ENCODE measurements around the gene GAST.
A peak's percentile ranks its signal among the peaks of the same experiment; 100 is the strongest.
"Not testable (repeated sequence)": the region's sequence is repeated elsewhere in the genome, so short reads cannot be mapped to it uniquely, and the experiment has no call there.

Gene GAST

DNA sequence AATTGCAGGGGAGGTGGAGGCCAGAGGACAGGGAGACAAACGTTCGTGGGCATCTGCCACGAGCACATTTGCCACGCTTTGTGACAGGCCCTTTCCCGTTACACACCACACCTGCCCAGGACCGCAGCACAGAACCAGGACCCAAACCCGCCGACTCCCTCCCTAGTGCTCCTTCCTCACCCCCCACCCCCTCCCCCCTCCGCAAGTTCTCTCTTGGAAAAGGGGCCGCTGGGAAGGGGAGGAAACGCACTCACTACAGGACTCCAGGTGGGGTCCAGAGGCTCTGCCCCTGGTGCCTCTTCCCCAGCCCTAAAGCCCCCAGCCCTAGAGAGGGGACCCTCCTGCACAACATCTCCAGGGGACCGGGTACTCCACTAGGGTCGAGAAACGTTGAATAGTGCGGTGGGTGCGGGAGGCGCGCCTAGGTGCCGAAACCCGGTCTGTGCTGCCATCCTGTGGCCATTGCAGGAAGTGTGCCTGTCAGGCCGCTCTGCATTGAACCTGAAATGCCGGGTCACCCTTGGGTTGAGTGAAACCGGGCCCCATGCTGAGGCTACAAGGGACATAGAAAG, 45.3 kb upstream of the GAST start:
- TF ChIP-seq, protein P1, sequence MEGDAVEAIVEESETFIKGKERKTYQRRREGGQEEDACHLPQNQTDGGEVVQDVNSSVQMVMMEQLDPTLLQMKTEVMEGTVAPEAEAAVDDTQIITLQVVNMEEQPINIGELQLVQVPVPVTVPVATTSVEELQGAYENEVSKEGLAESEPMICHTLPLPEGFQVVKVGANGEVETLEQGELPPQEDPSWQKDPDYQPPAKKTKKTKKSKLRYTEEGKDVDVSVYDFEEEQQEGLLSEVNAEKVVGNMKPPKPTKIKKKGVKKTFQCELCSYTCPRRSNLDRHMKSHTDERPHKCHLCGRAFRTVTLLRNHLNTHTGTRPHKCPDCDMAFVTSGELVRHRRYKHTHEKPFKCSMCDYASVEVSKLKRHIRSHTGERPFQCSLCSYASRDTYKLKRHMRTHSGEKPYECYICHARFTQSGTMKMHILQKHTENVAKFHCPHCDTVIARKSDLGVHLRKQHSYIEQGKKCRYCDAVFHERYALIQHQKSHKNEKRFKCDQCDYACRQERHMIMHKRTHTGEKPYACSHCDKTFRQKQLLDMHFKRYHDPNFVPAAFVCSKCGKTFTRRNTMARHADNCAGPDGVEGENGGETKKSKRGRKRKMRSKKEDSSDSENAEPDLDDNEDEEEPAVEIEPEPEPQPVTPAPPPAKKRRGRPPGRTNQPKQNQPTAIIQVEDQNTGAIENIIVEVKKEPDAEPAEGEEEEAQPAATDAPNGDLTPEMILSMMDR (IDR thresholded peaks at IDR 0.05; ENCODE audit: insufficient read depth, low read depth, low read length, missing control alignments), result peak; percentile 91
- peak; percentile 92 for DNase-seq (ENCODE audit: low read depth)
- peak overlapping the region; percentile 55 for H3K4me3 ChIP-seq (ENCODE audit: low read depth, low read length)

- TF ChIP-seq, protein P1 (IDR thresholded peaks at IDR 0.05; ENCODE audit: insufficient read depth, low read depth, low read length, missing control alignments), result no peak
- H3K4me3 ChIP-seq (ENCODE audit: low read depth, low read length), result peak overlapping the region; percentile 55
- no peak for DNase-seq (ENCODE audit: low read depth)
These were observed 44.7 kb upstream of the GAST start for GRCh38 chr17:41667280-41668041.

DNA sequence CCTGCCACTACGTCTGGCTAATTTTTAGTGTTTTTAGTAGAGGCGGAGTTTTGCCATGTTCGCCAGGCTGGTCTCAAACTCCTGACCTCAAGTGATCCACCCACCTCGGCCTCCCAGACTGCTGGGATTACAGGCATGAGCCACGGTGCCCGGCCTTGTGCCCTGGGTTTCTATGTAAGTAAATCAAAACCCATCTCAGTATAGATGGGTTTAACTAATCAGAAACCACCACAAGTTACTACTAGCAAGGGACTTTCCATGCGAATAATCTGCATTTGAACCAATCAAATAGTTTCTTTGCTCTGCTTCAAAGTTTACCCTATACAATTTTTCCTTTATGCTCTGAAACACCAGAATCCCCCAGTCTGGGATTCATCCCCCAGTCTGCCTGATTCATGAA, 40.0 kb upstream of the GAST start:
- TF ChIP-seq, protein P1 (IDR thresholded peaks at IDR 0.05; ENCODE audit: insufficient read depth, low read depth, low read length, missing control alignments), result no peak
- H3K4me3 ChIP-seq (ENCODE audit: low read depth, low read length), result no peak overlapping the region
- no peak for DNase-seq (ENCODE audit: low read depth)

GRCh38 chr17:41675157-41676057, 36.7 kb upstream of the GAST start:
- H3K4me3 ChIP-seq (ENCODE audit: low read depth, low read length); DNase-seq (ENCODE audit: low read depth): not testable (repeated sequence)

GRCh38 chr17:41676058-41676419, 36.1 kb upstream of the GAST start:
- DNase-seq (ENCODE audit: low read depth), result no peak
- H3K4me3 ChIP-seq (ENCODE audit: low read depth, low read length), result no peak overlapping the region
- TF ChIP-seq, protein P1 (IDR thresholded peaks at IDR 0.05; ENCODE audit: insufficient read depth, low read depth, low read length, missing control alignments), result no peak

DNA sequence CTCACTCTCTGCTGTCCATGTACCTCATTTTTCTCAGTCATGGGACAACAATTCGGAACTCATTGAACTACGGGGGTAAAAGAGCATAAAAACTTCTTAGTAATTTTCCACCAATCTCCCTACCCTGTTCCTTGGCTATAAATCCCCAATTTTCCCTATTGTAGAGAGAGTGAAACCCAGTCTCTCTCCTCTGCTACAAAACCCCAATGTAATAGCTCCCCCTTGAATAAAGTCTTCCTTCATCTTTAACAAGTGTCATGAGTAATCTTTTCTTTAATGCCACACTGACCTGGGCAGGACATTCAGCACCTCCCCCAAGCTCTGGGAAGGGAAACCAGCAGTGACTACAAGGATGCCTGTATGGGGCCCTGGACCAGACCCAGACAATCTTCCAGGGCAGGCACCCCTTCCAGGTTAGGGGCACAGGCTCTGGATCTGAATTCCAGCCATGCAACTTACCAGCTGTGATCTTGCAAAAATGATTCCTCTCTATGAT, 33.7 kb upstream of the GAST start:
- DNase-seq (ENCODE audit: low read depth), result peak; percentile 78
- peak overlapping the region; percentile 59 for H3K4me3 ChIP-seq (ENCODE audit: low read depth, low read length)
- TF ChIP-seq, protein P1 (IDR thresholded peaks at IDR 0.05; ENCODE audit: insufficient read depth, low read depth, low read length, missing control alignments), result no peak
